HL-60 (cell line): ENCODE measurements around the gene NDE1.

Experiments
- DNase-seq, 2 experiments: peaks; one replicate each; pipeline ENCODE4 v3.0.0-alpha.2; 2010 to 2020; ENCODE audit warnings: low read depth in 1 of 2, low spot score in 1 of 2
- H3K27ac ChIP-seq: fragments of 250-450 bp; sonication (Bioruptor Pico); replicated peaks from 2 replicates; pipeline ENCODE4 v1.5.1; 2020; ENCODE audit warnings: mild to moderate bottlenecking, moderate library complexity
- H3K27me3 ChIP-seq: fragments of 250-450 bp; sonication (Bioruptor Pico); 2 replicates; pipeline ENCODE4 v1.5.1; 2021; ENCODE audit warnings: mild to moderate bottlenecking, moderate library complexity; ENCODE audit not compliant: insufficient read depth, poor library complexity, severe bottlenecking
- H3K4me3 ChIP-seq: replicated peaks from 2 replicates; pipeline ENCODE4 v1.5.1; 2011; ENCODE audit warnings: mild to moderate bottlenecking, control low read depth, low read length; ENCODE audit not compliant: insufficient read depth
- CTCF ChIP-seq: IDR thresholded peaks from one replicate; pipeline ENCODE4 v1.5.1; 2011; ENCODE audit warnings: low read length, control low read depth, inconsistent platforms; ENCODE audit not compliant: insufficient read depth
- GABPA ChIP-seq: IDR thresholded peaks from 2 replicates; pipeline ENCODE4 v1.6.1; 2012; ENCODE audit warnings: low read depth
- POLR2AphosphoS5 ChIP-seq: IDR thresholded peaks from 2 replicates; pipeline ENCODE4 v1.6.1; 2012; ENCODE audit warnings: low read depth
- SPI1 ChIP-seq: IDR thresholded peaks from 2 replicates; pipeline ENCODE4 v1.6.1; 2012; ENCODE audit warnings: low read depth, mild to moderate bottlenecking, borderline replicate concordance
- TF ChIP-seq, protein P1 (sequence below): IDR thresholded peaks from 2 replicates; pipeline ENCODE4 v1.6.1; 2012; ENCODE audit warnings: low read depth; ENCODE audit not compliant: insufficient replicate concordance

The NDE1 gene

GRCh38 chr16:15765880-15766279, 115.8 kb downstream of the NDE1 start:
- no peak overlapping the region for H3K27ac ChIP-seq
- H3K4me3 ChIP-seq: no peak overlapping the region
- TF ChIP-seq, protein P1, sequence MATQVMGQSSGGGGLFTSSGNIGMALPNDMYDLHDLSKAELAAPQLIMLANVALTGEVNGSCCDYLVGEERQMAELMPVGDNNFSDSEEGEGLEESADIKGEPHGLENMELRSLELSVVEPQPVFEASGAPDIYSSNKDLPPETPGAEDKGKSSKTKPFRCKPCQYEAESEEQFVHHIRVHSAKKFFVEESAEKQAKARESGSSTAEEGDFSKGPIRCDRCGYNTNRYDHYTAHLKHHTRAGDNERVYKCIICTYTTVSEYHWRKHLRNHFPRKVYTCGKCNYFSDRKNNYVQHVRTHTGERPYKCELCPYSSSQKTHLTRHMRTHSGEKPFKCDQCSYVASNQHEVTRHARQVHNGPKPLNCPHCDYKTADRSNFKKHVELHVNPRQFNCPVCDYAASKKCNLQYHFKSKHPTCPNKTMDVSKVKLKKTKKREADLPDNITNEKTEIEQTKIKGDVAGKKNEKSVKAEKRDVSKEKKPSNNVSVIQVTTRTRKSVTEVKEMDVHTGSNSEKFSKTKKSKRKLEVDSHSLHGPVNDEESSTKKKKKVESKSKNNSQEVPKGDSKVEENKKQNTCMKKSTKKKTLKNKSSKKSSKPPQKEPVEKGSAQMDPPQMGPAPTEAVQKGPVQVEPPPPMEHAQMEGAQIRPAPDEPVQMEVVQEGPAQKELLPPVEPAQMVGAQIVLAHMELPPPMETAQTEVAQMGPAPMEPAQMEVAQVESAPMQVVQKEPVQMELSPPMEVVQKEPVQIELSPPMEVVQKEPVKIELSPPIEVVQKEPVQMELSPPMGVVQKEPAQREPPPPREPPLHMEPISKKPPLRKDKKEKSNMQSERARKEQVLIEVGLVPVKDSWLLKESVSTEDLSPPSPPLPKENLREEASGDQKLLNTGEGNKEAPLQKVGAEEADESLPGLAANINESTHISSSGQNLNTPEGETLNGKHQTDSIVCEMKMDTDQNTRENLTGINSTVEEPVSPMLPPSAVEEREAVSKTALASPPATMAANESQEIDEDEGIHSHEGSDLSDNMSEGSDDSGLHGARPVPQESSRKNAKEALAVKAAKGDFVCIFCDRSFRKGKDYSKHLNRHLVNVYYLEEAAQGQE: peak; percentile 84
- no peak for TF ChIP-seq SPI1
- TF ChIP-seq CTCF: peak; percentile 89
- H3K27me3 ChIP-seq: no peaks in the 10 kb centered on the region
- DNase-seq: peak; percentile 16 to 64

- DNase-seq: no peak
- Histone ChIP-seq H3K4me3 (no peak overlapping the region), H3K27me3 (no peaks in the 10 kb centered on the region), H3K27ac (no peak overlapping the region)
- TF ChIP-seq SPI1 (no peak), GABPA (no peak), POLR2AphosphoS5 (no peak), CTCF (no peak)
- TF ChIP-seq, protein P1: no peak
These were observed 116.9 kb downstream of the NDE1 start for GRCh38 chr16:15766918-15767317.

GRCh38 chr16:15768201-15768600, 118.2 kb downstream of the NDE1 start:
- Histone ChIP-seq H3K27me3 (no peaks in the 10 kb centered on the region), H3K27ac (no peak overlapping the region), H3K4me3 (no peak overlapping the region)
- DNase-seq: no peak
- TF ChIP-seq CTCF: no peak
- no peak for TF ChIP-seq POLR2AphosphoS5
- TF ChIP-seq GABPA: no peak
- no peak for TF ChIP-seq SPI1
- TF ChIP-seq, protein P1: no peak
